A673 (cell line): ENCODE measurements around the gene RIPK1.

Experiments
- CTCF ChIP-seq: fragments of 300-800, 200-600 bp; sonication (generic); conservative IDR thresholded peaks from 2 replicates; pipeline ENCODE4 v1.5.1; 2017; ENCODE audit warnings: low read depth, mild to moderate bottlenecking, antibody characterized with exemption, low read length, moderate library complexity, mixed read lengths
- EZH2 ChIP-seq: fragments of 200-600 bp; sonication (generic); IDR thresholded peaks from 2 replicates; pipeline ENCODE4 v1.6.1; 2017; ENCODE audit warnings: borderline replicate concordance, low read depth, mild to moderate bottlenecking, mixed read lengths, antibody characterized with exemption, low read length; ENCODE audit not compliant: poor library complexity, severe bottlenecking

GRCh38 chr6:3102875-3103274 is 34.6 kb downstream of the RIPK1 start:
- TF ChIP-seq CTCF: no peak
- TF ChIP-seq EZH2: no peak
